A673 (cell line): ENCODE data around the gene ZBTB26.

Source experiments
- EZH2 ChIP-seq: fragments of 200-600 bp; sonication (generic); IDR thresholded peaks from 2 replicates; pipeline ENCODE4 v1.6.1; 2017; ENCODE audit warnings: borderline replicate concordance, low read depth, mild to moderate bottlenecking, mixed read lengths, antibody characterized with exemption, low read length; ENCODE audit not compliant: poor library complexity, severe bottlenecking
- TF ChIP-seq, protein P1 (sequence below): fragments of 300-800, 200-600 bp; sonication (generic); conservative IDR thresholded peaks from 2 replicates; pipeline ENCODE4 v1.5.1; 2017; ENCODE audit warnings: low read depth, mild to moderate bottlenecking, antibody characterized with exemption, low read length, moderate library complexity, mixed read lengths

DNA sequence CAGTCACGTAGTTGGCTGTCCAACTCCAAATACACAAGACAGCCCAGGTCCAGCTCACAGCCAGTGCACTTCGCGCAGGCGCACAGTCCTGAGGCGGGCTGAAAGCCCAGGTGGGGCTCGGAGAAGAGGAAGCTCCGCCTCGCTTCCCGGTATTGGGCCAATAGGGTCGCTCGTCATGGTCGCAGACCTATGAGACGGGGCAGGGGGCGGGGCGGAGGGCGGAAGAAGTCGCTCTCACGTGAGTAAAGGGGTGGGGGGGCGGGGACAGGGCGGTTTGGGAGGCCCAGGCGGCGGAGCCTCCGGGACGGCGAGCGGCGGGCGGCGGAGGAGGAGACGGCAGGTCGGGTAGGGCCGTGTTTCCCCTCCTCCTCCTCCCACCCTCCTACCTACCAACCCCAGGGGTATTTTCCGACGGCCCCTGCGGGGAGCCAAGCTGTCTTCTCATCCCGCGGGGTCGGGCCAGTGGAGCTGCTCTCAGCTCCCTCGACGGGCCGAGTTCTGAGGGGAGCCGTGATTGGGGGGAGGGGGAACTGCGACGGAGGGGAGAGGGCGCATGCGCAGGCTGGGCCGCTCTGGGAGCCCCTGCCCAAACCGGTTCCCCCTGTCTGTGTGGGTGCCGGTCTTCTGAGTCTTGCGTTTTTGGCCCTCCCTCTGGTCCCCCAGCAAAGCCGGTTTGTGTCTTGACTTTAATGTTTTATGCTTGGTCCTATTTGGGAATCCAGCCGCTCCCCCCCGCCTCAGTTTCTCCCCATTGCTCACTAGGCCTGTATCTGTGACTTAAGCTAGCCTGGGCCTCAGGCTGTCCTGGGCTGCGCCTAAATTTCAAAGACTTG is 9.7 kb upstream of the ZBTB26 start, which contains the start of gene RABGAP1:
- TF ChIP-seq, protein P1, sequence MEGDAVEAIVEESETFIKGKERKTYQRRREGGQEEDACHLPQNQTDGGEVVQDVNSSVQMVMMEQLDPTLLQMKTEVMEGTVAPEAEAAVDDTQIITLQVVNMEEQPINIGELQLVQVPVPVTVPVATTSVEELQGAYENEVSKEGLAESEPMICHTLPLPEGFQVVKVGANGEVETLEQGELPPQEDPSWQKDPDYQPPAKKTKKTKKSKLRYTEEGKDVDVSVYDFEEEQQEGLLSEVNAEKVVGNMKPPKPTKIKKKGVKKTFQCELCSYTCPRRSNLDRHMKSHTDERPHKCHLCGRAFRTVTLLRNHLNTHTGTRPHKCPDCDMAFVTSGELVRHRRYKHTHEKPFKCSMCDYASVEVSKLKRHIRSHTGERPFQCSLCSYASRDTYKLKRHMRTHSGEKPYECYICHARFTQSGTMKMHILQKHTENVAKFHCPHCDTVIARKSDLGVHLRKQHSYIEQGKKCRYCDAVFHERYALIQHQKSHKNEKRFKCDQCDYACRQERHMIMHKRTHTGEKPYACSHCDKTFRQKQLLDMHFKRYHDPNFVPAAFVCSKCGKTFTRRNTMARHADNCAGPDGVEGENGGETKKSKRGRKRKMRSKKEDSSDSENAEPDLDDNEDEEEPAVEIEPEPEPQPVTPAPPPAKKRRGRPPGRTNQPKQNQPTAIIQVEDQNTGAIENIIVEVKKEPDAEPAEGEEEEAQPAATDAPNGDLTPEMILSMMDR: no peak
- TF ChIP-seq EZH2: no peak
